Neural progenitor cell (in vitro differentiated cells): ENCODE data around the gene GDF10.

Source experiments
- EZH2 ChIP-seq: fragments of 200-600 bp; sonication (generic); IDR thresholded peaks from 2 replicates; pipeline ENCODE4 v1.6.1; 2017; ENCODE audit warnings: antibody characterized with exemption, mild to moderate bottlenecking, moderate library complexity
- TF ChIP-seq, protein P1 (sequence below): fragments of 200-600 bp; sonication (generic); IDR thresholded peaks from 2 replicates; pipeline ENCODE4 v1.5.1; 2017; ENCODE audit warnings: antibody characterized with exemption, mild to moderate bottlenecking

DNA sequence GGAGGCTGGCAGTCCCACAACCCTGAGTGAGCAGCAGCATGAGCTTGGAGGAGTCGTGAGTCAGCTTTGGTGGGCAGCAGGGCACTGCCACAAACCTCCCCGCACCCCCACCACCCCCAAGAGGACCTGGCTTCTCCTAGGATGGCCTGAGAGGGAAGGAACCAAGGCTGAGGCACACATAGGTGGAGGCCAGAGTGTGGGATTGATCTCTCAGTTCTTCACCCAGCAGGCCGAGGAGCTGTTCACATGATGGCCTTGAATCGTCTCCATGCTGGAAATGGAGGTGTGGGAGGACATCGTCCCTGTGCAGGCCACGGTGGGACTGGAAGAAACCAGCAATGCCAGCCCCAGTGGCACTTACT is 17.4 kb upstream of the GDF10 start:
- TF ChIP-seq, protein P1, sequence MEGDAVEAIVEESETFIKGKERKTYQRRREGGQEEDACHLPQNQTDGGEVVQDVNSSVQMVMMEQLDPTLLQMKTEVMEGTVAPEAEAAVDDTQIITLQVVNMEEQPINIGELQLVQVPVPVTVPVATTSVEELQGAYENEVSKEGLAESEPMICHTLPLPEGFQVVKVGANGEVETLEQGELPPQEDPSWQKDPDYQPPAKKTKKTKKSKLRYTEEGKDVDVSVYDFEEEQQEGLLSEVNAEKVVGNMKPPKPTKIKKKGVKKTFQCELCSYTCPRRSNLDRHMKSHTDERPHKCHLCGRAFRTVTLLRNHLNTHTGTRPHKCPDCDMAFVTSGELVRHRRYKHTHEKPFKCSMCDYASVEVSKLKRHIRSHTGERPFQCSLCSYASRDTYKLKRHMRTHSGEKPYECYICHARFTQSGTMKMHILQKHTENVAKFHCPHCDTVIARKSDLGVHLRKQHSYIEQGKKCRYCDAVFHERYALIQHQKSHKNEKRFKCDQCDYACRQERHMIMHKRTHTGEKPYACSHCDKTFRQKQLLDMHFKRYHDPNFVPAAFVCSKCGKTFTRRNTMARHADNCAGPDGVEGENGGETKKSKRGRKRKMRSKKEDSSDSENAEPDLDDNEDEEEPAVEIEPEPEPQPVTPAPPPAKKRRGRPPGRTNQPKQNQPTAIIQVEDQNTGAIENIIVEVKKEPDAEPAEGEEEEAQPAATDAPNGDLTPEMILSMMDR, result no peak
- TF ChIP-seq EZH2, result no peak
